Non-pigmented ciliary epithelial cell (primary cell): ENCODE measurements around the gene TNPO1.
A peak's percentile ranks its signal among the peaks of the same experiment; 100 is the strongest.
"Not testable (repeated sequence)": the region's sequence is repeated elsewhere in the genome, so short reads cannot be mapped to it uniquely, and the experiment has no call there.

Experiments used
- DNase-seq: peaks from one replicate; pipeline ENCODE4 v3.0.0-alpha.2; 2010; ENCODE audit warnings: low read depth

Gene TNPO1

GRCh38 chr5:72816284-72817075, at the start of gene TNPO1:
Gene TNPO1 (plus strand): TSS chr5:72816661. CDS start chr5:72816738, 77 bp downstream.
- DNase-seq, result peak; percentile 62

- DNase-seq, result no peak
These were observed 49.0 kb upstream of the TNPO1 start for GRCh38 chr5:72767289-72768010.

GRCh38 chr5:72770266-72770665, 46.2 kb upstream of the TNPO1 start:
- no peak for DNase-seq

- DNase-seq, result no peak
These were observed 39.8 kb upstream of the TNPO1 start for GRCh38 chr5:72776684-72777083.

GRCh38 chr5:72779520-72779919, 36.9 kb upstream of the TNPO1 start:
- no peak for DNase-seq

- DNase-seq, result no peak
These were observed 33.1 kb upstream of the TNPO1 start for GRCh38 chr5:72783354-72783753.

- no peak for DNase-seq
These were observed 32.3 kb upstream of the TNPO1 start for GRCh38 chr5:72784129-72784528.

GRCh38 chr5:72785801-72786200, 30.7 kb upstream of the TNPO1 start:
- DNase-seq, result no peak

- no peak for DNase-seq
These were observed 29.8 kb upstream of the TNPO1 start for GRCh38 chr5:72786676-72787075.

- no peak for DNase-seq
These were observed 27.5 kb upstream of the TNPO1 start for GRCh38 chr5:72788866-72789505.

GRCh38 chr5:72790186-72790585, 26.3 kb upstream of the TNPO1 start:
- no peak for DNase-seq

- DNase-seq, result not testable (repeated sequence)
These were observed 23.8 kb upstream of the TNPO1 start for GRCh38 chr5:72792662-72793061.

GRCh38 chr5:72796001-72796400, 20.5 kb upstream of the TNPO1 start:
- no peak for DNase-seq

GRCh38 chr5:72799721-72800120, 16.7 kb upstream of the TNPO1 start:
- DNase-seq, result no peak

GRCh38 chr5:72808637-72809036, 7.8 kb upstream of the TNPO1 start:
- not testable (repeated sequence) for DNase-seq

- DNase-seq, result no peak
These were observed 4.6 kb upstream of the TNPO1 start for GRCh38 chr5:72811849-72812248.

GRCh38 chr5:72812488-72812887, 4.0 kb upstream of the TNPO1 start:
- no peak for DNase-seq

- DNase-seq, result no peak
These were observed 2.4 kb upstream of the TNPO1 start for GRCh38 chr5:72814104-72814503.

- no peak for DNase-seq
These were observed 1.6 kb upstream of the TNPO1 start for GRCh38 chr5:72814864-72815263.

GRCh38 chr5:72815580-72816283, 729 bp upstream of the TNPO1 start:
- DNase-seq, result no peak

- DNase-seq, result no peak
These were observed 618 bp downstream of the TNPO1 start for GRCh38 chr5:72817076-72817481.

- no peak for DNase-seq
These were observed 1.3 kb downstream of the TNPO1 start for GRCh38 chr5:72817671-72818266.
